ENCODE results near the gene ZNF580. TPM values are rescaled to one million over a fixed set of nuclear protein-coding genes. Genes with fewer than 3 reads are reported as not detected.
A peak's percentile ranks its signal among the peaks of the same experiment; 100 is the strongest.

The ZNF580 gene
- total and polyA plus RNA-seq, 10 of the 15 experiments (the other 5 are each of a cell fraction or from before 2014, with no cell fraction given): 2.3 to 31.8 (median 10.0) TPM

- Histone ChIP-seq H3K27ac (ENCODE audit: control insufficient read depth, insufficient read depth) (no peak overlapping the region), H2AFZ (ENCODE audit: control insufficient read depth, low read depth, low read length) (no peak overlapping the region), H3K9ac (ENCODE audit: control insufficient read depth, insufficient read depth, low read length) (peak overlapping the region; percentile 98), H3K9me3 (replicated peaks; ENCODE audit: control insufficient read depth, insufficient read depth, low read length) (no peaks in the 10 kb centered on the region), H3K79me2 (ENCODE audit: control insufficient read depth, insufficient read depth, low read length) (peaks cover 63% of the 10 kb centered on the region), H3K4me3 (peak overlapping the region; percentile 52), H3K27me3 (replicated peaks in 1 of 2; ENCODE audit: control insufficient read depth in 2 of 2, insufficient read depth in 2 of 2, low read length in 1 of 2) (no peaks in the 10 kb centered on the region), H3K4me2 (ENCODE audit: control insufficient read depth, insufficient read depth) (peak overlapping the region; percentile 94), H3K4me1 (ENCODE audit: control insufficient read depth, insufficient read depth, low read length) (peaks cover 12% of the 10 kb centered on the region), H3K36me3 (ENCODE audit: control insufficient read depth in 2 of 2, insufficient read depth in 2 of 2, low read length in 1 of 2) (peaks cover 20 to 46% of the 10 kb centered on the region in 2 experiments), H4K20me1 (ENCODE audit: control insufficient read depth, insufficient read depth) (peaks cover 23% of the 10 kb centered on the region)
- intact Hi-C loops (cut with micrococcal nuclease; ENCODE audit: unreplicated experiment) (no loop called here), in situ Hi-C loops (cut with MboI) (loop anchor here (10.0 to 25.0 kb wide), 2 partner anchors 1194 to 1522 kb away; partner anchors contain the start of genes CNOT3 and LENG9)
- ATAC-seq (no peak), FAIRE-seq (no peak), DNase-seq (ENCODE audit: low read depth, low spot score) (no peak)
- BruUV-seq (replicated peaks): no TSS peak
- 97% methylated on average over 33 of the region's 37 CpGs for WGBS (ENCODE audit: insufficient coverage, insufficient replicate concordance, low lambda C conversion rate, missing lambda C conversion rate)
- CTCF ChIA-PET: no interaction called here
- SMC1A ChIA-PET (ENCODE audit: uncharacterized antibody, unreplicated experiment): interaction anchor here (3.2 kb wide), 1 partner anchor 12 kb away, joined by 15 read pairs; no protein-coding TSS in a partner anchor
- POLR2A ChIA-PET: interaction anchor here (1.1 kb wide), 1 partner anchor 18 kb away, joined by 3 read pairs; no protein-coding TSS in a partner anchor
- RAD21 ChIA-PET (ENCODE audit: unreplicated experiment): interaction anchor here (2.3 kb wide), 1 partner anchor 13 kb away, joined by 9 read pairs; no protein-coding TSS in a partner anchor
- TF ChIP-seq CHD2 (IDR thresholded peaks at IDR 0.05; ENCODE audit: borderline replicate concordance, low read depth, low read length) (no peak), SKIL (IDR thresholded peaks at IDR 0.05; ENCODE audit: low read depth, poor library complexity, severe bottlenecking) (no peak), RFX5 (IDR thresholded peaks at IDR 0.05; ENCODE audit: low read depth, low read length) (no peak), POLR2AphosphoS5 (IDR thresholded peaks at IDR 0.05; ENCODE audit: low read length) (no peak), SIN3A (IDR thresholded peaks at IDR 0.05; ENCODE audit: low read depth, low read length) (no peak), TCF12 (IDR thresholded peaks at IDR 0.05; ENCODE audit: low read depth, low read length) (no peak)
These were observed 18.2 kb downstream of the ZNF580 start for GRCh38 chr19:55658846-55659459.
